K562 (cell line): ENCODE results near the gene GLE1. TPM values are rescaled to one million over a fixed set of nuclear protein-coding genes. Genes with fewer than 3 reads are reported as not detected.

Source experiments
- AFF1 ChIP-seq, 2 experiments: fragments of 450-650 bp; IDR thresholded peaks; 2 replicates each; pipeline ENCODE4 v1.6.1; 2018; ENCODE audit warnings: mild to moderate bottlenecking in 2 of 2, low read depth in 1 of 2; ENCODE audit not compliant: partially characterized antibody in 2 of 2
- EHMT2 ChIP-seq: fragments of 450-650 bp; IDR thresholded peaks from 2 replicates; pipeline ENCODE4 v1.6.1; 2018; ENCODE audit warnings: antibody characterized with exemption
- GATAD2A ChIP-seq: fragments of 450-650 bp; IDR thresholded peaks from 2 replicates; pipeline ENCODE4 v1.6.1; 2017
- HMBOX1 ChIP-seq: sonication (generic); IDR thresholded peaks from 2 replicates; pipeline ENCODE4 v1.6.1; 2016
- HNRNPH1 ChIP-seq: fragments of 200-400 bp; formaldehyde crosslinking; optimal IDR thresholded peaks from 2 replicates; pipeline ENCODE3; 2017; ENCODE audit warnings: low read depth, mild to moderate bottlenecking, low read length, moderate library complexity
- KAT2B ChIP-seq: IDR thresholded peaks from one replicate; pipeline ENCODE4 v1.6.1; 2012; ENCODE audit warnings: low read depth, mild to moderate bottlenecking, control low read depth, inconsistent platforms, low read length, moderate library complexity
- LEF1 ChIP-seq: fragments of 450-650 bp; IDR thresholded peaks from 2 replicates; pipeline ENCODE4 v1.6.1; 2016; ENCODE audit warnings: mild to moderate bottlenecking
- MEF2A ChIP-seq: IDR thresholded peaks from 2 replicates; pipeline ENCODE4 v1.6.1; 2011; ENCODE audit warnings: low read depth, mild to moderate bottlenecking, low read length, moderate library complexity; ENCODE audit not compliant: control insufficient read depth
- MYNN ChIP-seq, 2 experiments: sonication (generic); formaldehyde crosslinking in 1 of 2; IDR thresholded peaks; 2 replicates each; pipeline versions ENCODE4 v1.5.0 to v1.6.1; 2016 to 2020; ENCODE audit warnings: antibody characterized with exemption in 1 of 2, missing genetic modification reagents in 1 of 2
- PCBP1 ChIP-seq: fragments of 200-400 bp; formaldehyde crosslinking; IDR thresholded peaks from 2 replicates; pipeline ENCODE4 v1.6.1; 2018; ENCODE audit warnings: mild to moderate bottlenecking, low read depth, low read length; ENCODE audit not compliant: poor library complexity, severe bottlenecking
- PPARD ChIP-seq: fragments of 250-450 bp; sonication (Bioruptor Pico); IDR thresholded peaks from 2 replicates; pipeline ENCODE4 v1.8.0; 2022; ENCODE audit warnings: inconsistent platforms, mild to moderate bottlenecking, moderate library complexity
- ZBTB11 ChIP-seq, 3 experiments: fragments of 200-800 bp in 1 of 3; fragments of 250-450 bp in 1 of 3; fragments of 450-650 bp in 1 of 3; sonication (Bioruptor Pico) in 1 of 3; sonication (Bioruptor generic) in 1 of 3; formaldehyde crosslinking in 1 of 3; IDR thresholded peaks; 2 replicates each; pipeline versions ENCODE4 v1.6.1 to v1.8.0; 2016 to 2022; ENCODE audit warnings: mild to moderate bottlenecking in 2 of 3, missing genetic modification characterization in 2 of 3, missing compliant biosample characterization in 1 of 3, moderate library complexity in 1 of 3
- ZBTB12 ChIP-seq: fragments of 250-450 bp; sonication (Bioruptor Pico); IDR thresholded peaks from 2 replicates; pipeline ENCODE4 v1.4.0; 2020
- ZNF24 ChIP-seq: fragments of 450-650 bp; IDR thresholded peaks from 2 replicates; pipeline ENCODE4 v1.6.1; 2016
- polyA plus RNA-seq, 8 experiments: library from polyadenylated mRNA; depleted of rRNA in 4 of 8; stranded (reverse) in 5 of 8; unstranded in 3 of 8; fragments of >200 nt; fragmentation: Nextera tagmentation in 2 of 8; fragmentation: Illumina TruSeq in 1 of 8; extraction: Ambion mirVana in 2 of 8; extraction: Trizol in 1 of 8; gene quantifications; 2 replicates each; pipeline versions ENCODE4 v1.2.1 to v1.2.3, GENCODE V29; 2011 to 2014; ENCODE audit warnings: inconsistent platforms in 1 of 8, missing spikeins in 1 of 8
- total RNA-seq, 7 experiments: library from RNA; depleted of rRNA in 6 of 7; stranded (reverse); fragments of >200 nt in 6 of 7; fragmentation: Illumina TruSeq in 2 of 7; extraction: Trizol in 2 of 7; gene quantifications; 2 replicates each; pipeline versions ENCODE4 v1.2.1 to v1.2.3, GENCODE V29; 2011 to 2021; ENCODE audit warnings: low replicate concordance in 1 of 7

The GLE1 gene
- total and polyA plus RNA-seq, 9 of the 15 experiments (the other 6 are each of a cell fraction or from before 2014, with no cell fraction given) = 15.9 to 44.8 (median 37.6) TPM

GRCh38 chr9:128558431-128559310 is 54.2 kb downstream of the GLE1 start (continued):
- TF ChIP-seq ZBTB11 (CRISPR knock-in tag; IDR thresholded peaks at IDR 0.05) = peak in 1 of 3 experiments; percentile 84; a peak in 2 of 6 replicates
- TF ChIP-seq MEF2A = no peak
- TF ChIP-seq EHMT2 = no peak
- TF ChIP-seq HNRNPH1 = no peak
- TF ChIP-seq KAT2B = no peak
- TF ChIP-seq HMBOX1 = 0 out of 2 replicates have a peak, but pooled peaks have one; percentile 36
- peak; percentile 61 to 95 for TF ChIP-seq AFF1 (IDR thresholded peaks at IDR 0.05; ENCODE audit: low read depth in 1 of 2, partially characterized antibody in 2 of 2)
- peak; percentile 83; the same call in 1 of the 2 replicates for TF ChIP-seq MYNN (IDR thresholded peaks at IDR 0.05)
- no peak for TF ChIP-seq MYNN (CRISPR knock-in tag; IDR thresholded peaks at IDR 0.05)
- TF ChIP-seq GATAD2A = peak; percentile 91; the same call in 1 of the 2 replicates
- TF ChIP-seq ZBTB12 = peak; percentile 63
- TF ChIP-seq ZNF24 = peak; percentile 30; the same call in 1 of the 2 replicates
- TF ChIP-seq PCBP1 = no peak
- TF ChIP-seq PPARD (CRISPR knock-in tag) = no peak
- TF ChIP-seq LEF1 = peak; percentile 100
